Central memory CD8-positive, alpha-beta T cell (primary cell): Measurements from ENCODE around the gene ZBTB37.

Source experiments
- ATAC-seq: fragments of 150-1000 bp; cut with Tn5 transposase; replicated peaks from 2 replicates; pipeline ENCODE4 v1.10.0; 2022; ENCODE audit warnings: mild to moderate bottlenecking, moderate FRiP score, moderate number of reproducible peaks; ENCODE audit not compliant: poor library complexity, severe bottlenecking; ENCODE audit errors: extremely low read depth
- DNase-seq, 2 donors: peaks; one replicate each; pipeline ENCODE4 v3.0.0; 2021; ENCODE audit warnings: low spot score in 2 of 2
- H3K27ac Mint-ChIP-seq: one replicate; pipeline ENCODE4 v1.8.0; 2022; ENCODE audit warnings: low read depth, mild to moderate bottlenecking, moderate library complexity, mixed read lengths
- H3K27me3 Mint-ChIP-seq: one replicate; pipeline ENCODE4 v1.8.0; 2022; ENCODE audit warnings: mixed read lengths
- H3K36me3 Mint-ChIP-seq: one replicate; pipeline ENCODE4 v1.8.0; 2022; ENCODE audit warnings: mild to moderate bottlenecking, moderate library complexity, mixed read lengths; ENCODE audit not compliant: insufficient read depth
- H3K4me1 Mint-ChIP-seq: one replicate; pipeline ENCODE4 v1.8.0; 2022; ENCODE audit warnings: mixed read lengths
- H3K4me3 Mint-ChIP-seq: one replicate; pipeline ENCODE4 v1.8.0; 2022; ENCODE audit warnings: mild to moderate bottlenecking, moderate library complexity, mixed read lengths
- H3K9me3 Mint-ChIP-seq: one replicate; pipeline ENCODE4 v1.8.0; 2022; ENCODE audit warnings: mixed read lengths

The ZBTB37 gene

GRCh38 chr1:173893611-173894010, 25.4 kb downstream of the ZBTB37 start:
- ATAC-seq (no peak), DNase-seq (no peak)
- peaks cover 14% of the 10 kb centered on the region for H3K4me1 Mint-ChIP-seq
- H3K9me3 Mint-ChIP-seq: no peaks in the 10 kb centered on the region
- no peaks in the 10 kb centered on the region for H3K27me3 Mint-ChIP-seq
- H3K27ac Mint-ChIP-seq: no peak overlapping the region
- peaks cover 16% of the 10 kb centered on the region for H3K36me3 Mint-ChIP-seq
- H3K4me3 Mint-ChIP-seq: no peak overlapping the region

GRCh38 chr1:173894189-173894588, 26.0 kb downstream of the ZBTB37 start:
- no peaks in the 10 kb centered on the region for H3K27me3 Mint-ChIP-seq
- peaks cover 16% of the 10 kb centered on the region for H3K36me3 Mint-ChIP-seq
- no peak for ATAC-seq
- no peak overlapping the region for H3K4me3 Mint-ChIP-seq
- peaks cover 17% of the 10 kb centered on the region for H3K4me1 Mint-ChIP-seq
- no peaks in the 10 kb centered on the region for H3K9me3 Mint-ChIP-seq
- DNase-seq: no peak
- no peak overlapping the region for H3K27ac Mint-ChIP-seq

- no peak overlapping the region for H3K27ac Mint-ChIP-seq
- DNase-seq (no peak), ATAC-seq (no peak)
- no peaks in the 10 kb centered on the region for H3K9me3 Mint-ChIP-seq
- H3K27me3 Mint-ChIP-seq: no peaks in the 10 kb centered on the region
- peaks cover 20% of the 10 kb centered on the region for H3K4me1 Mint-ChIP-seq
- peaks cover 9% of the 10 kb centered on the region for H3K36me3 Mint-ChIP-seq
- no peak overlapping the region for H3K4me3 Mint-ChIP-seq
These were observed 32.2 kb downstream of the ZBTB37 start for GRCh38 chr1:173900427-173900826.

GRCh38 chr1:173900992-173901391, 32.8 kb downstream of the ZBTB37 start:
- H3K4me3 Mint-ChIP-seq: no peak overlapping the region
- no peak overlapping the region for H3K27ac Mint-ChIP-seq
- ATAC-seq: no peak
- H3K4me1 Mint-ChIP-seq: peaks cover 20% of the 10 kb centered on the region
- no peaks in the 10 kb centered on the region for H3K27me3 Mint-ChIP-seq
- H3K9me3 Mint-ChIP-seq: no peaks in the 10 kb centered on the region
- peaks cover 9% of the 10 kb centered on the region for H3K36me3 Mint-ChIP-seq
- DNase-seq: no peak

GRCh38 chr1:173903827-173904531, 35.8 kb downstream of the ZBTB37 start:
- ATAC-seq: no peak
- Mint-ChIP-seq H3K9me3 (no peaks in the 10 kb centered on the region), H3K36me3 (peaks cover 3% of the 10 kb centered on the region), H3K27ac (no peak overlapping the region), H3K4me1 (peaks cover 13% of the 10 kb centered on the region), H3K27me3 (no peaks in the 10 kb centered on the region), H3K4me3 (no peak overlapping the region)
- no peak for DNase-seq

GRCh38 chr1:173913111-173913510, 44.9 kb downstream of the ZBTB37 start:
- ATAC-seq (no peak), DNase-seq (no peak)
- H3K4me1 Mint-ChIP-seq: peaks cover 8% of the 10 kb centered on the region
- H3K27ac Mint-ChIP-seq: no peak overlapping the region
- H3K36me3 Mint-ChIP-seq: no peaks in the 10 kb centered on the region
- no peaks in the 10 kb centered on the region for H3K27me3 Mint-ChIP-seq
- H3K4me3 Mint-ChIP-seq: no peak overlapping the region
- no peaks in the 10 kb centered on the region for H3K9me3 Mint-ChIP-seq

GRCh38 chr1:173914366-173914871, 46.2 kb downstream of the ZBTB37 start:
- no peaks in the 10 kb centered on the region for H3K27me3 Mint-ChIP-seq
- H3K36me3 Mint-ChIP-seq: no peaks in the 10 kb centered on the region
- ATAC-seq (no peak), DNase-seq (no peak)
- no peaks in the 10 kb centered on the region for H3K9me3 Mint-ChIP-seq
- no peak overlapping the region for H3K4me3 Mint-ChIP-seq
- H3K27ac Mint-ChIP-seq: no peak overlapping the region
- H3K4me1 Mint-ChIP-seq: peaks cover 8% of the 10 kb centered on the region

- Mint-ChIP-seq H3K36me3 (no peaks in the 10 kb centered on the region), H3K27ac (no peak overlapping the region), H3K27me3 (no peaks in the 10 kb centered on the region), H3K4me1 (peaks cover 8% of the 10 kb centered on the region), H3K4me3 (no peak overlapping the region), H3K9me3 (no peaks in the 10 kb centered on the region)
- DNase-seq (no peak), ATAC-seq (no peak)
These were observed 47.4 kb downstream of the ZBTB37 start for GRCh38 chr1:173915596-173915995.

GRCh38 chr1:173916667-173917066, 48.5 kb downstream of the ZBTB37 start:
- H3K4me3 Mint-ChIP-seq: no peak overlapping the region
- no peak for DNase-seq
- ATAC-seq: no peak
- H3K36me3 Mint-ChIP-seq: peaks cover 3% of the 10 kb centered on the region
- no peaks in the 10 kb centered on the region for H3K27me3 Mint-ChIP-seq
- no peaks in the 10 kb centered on the region for H3K9me3 Mint-ChIP-seq
- H3K27ac Mint-ChIP-seq: no peak overlapping the region
- peaks cover 8% of the 10 kb centered on the region for H3K4me1 Mint-ChIP-seq

- H3K4me1 Mint-ChIP-seq: peaks cover 8% of the 10 kb centered on the region
- peaks cover 3% of the 10 kb centered on the region for H3K36me3 Mint-ChIP-seq
- H3K27me3 Mint-ChIP-seq: no peaks in the 10 kb centered on the region
- DNase-seq: no peak
- H3K27ac Mint-ChIP-seq: no peak within 1 kb of the TSS
- no peaks in the 10 kb centered on the region for H3K9me3 Mint-ChIP-seq
- H3K4me3 Mint-ChIP-seq: no peak within 1 kb of the TSS
- ATAC-seq: no peak
These were observed 49.0 kb downstream of the ZBTB37 start, which contains the start of gene SERPINC1 for GRCh38 chr1:173917149-173917548. Gene SERPINC1, minus strand, starts transcription at chr1:173917327. Its CDS starts 68 bp downstream, at chr1:173917259.

- no peak for DNase-seq
- Mint-ChIP-seq H3K9me3 (no peaks in the 10 kb centered on the region), H3K4me1 (peaks cover 8% of the 10 kb centered on the region), H3K27ac (no peak overlapping the region), H3K4me3 (no peak overlapping the region), H3K27me3 (no peaks in the 10 kb centered on the region), H3K36me3 (peaks cover 3% of the 10 kb centered on the region)
- ATAC-seq: no peak
These were observed 49.7 kb downstream of the ZBTB37 start for GRCh38 chr1:173917635-173918493.

- ATAC-seq (no peak), DNase-seq (no peak)
- no peaks in the 10 kb centered on the region for H3K27me3 Mint-ChIP-seq
- no peak overlapping the region for H3K27ac Mint-ChIP-seq
- no peaks in the 10 kb centered on the region for H3K9me3 Mint-ChIP-seq
- peaks cover 3% of the 10 kb centered on the region for H3K36me3 Mint-ChIP-seq
- H3K4me1 Mint-ChIP-seq: peaks cover 6% of the 10 kb centered on the region
- no peak overlapping the region for H3K4me3 Mint-ChIP-seq
These were observed 52.7 kb downstream of the ZBTB37 start for GRCh38 chr1:173920861-173921260.
